HG03045 (cell line): ENCODE data around the gene CYB5B.

ENCODE experiments used
- ATAC-seq: cut with Tn5 transposase; IDR thresholded peaks from one replicate; pipeline ENCODE4 v1.9.1; 2021; ENCODE audit warnings: mild to moderate bottlenecking, moderate library complexity; ENCODE audit not compliant: unreplicated experiment

CYB5B gene

GRCh38 chr16:69483611-69484010 is 59.2 kb downstream of the CYB5B start:
- ATAC-seq: no peak

GRCh38 chr16:69485361-69485760 is 60.9 kb downstream of the CYB5B start:
- no peak for ATAC-seq

- ATAC-seq: no peak
Measured at GRCh38 chr16:69485816-69486215, 61.4 kb downstream of the CYB5B start.

GRCh38 chr16:69486272-69486671 is 61.9 kb downstream of the CYB5B start:
- no peak for ATAC-seq

GRCh38 chr16:69486724-69487123 is 62.3 kb downstream of the CYB5B start:
- no peak for ATAC-seq

- ATAC-seq: no peak
Measured at GRCh38 chr16:69490707-69491324, 66.4 kb downstream of the CYB5B start.

GRCh38 chr16:69494991-69495392 is 70.6 kb downstream of the CYB5B start:
- no peak for ATAC-seq

- ATAC-seq: no peak
Measured at GRCh38 chr16:69495821-69496220, 71.4 kb downstream of the CYB5B start.

GRCh38 chr16:69496376-69496775 is 72.0 kb downstream of the CYB5B start:
- ATAC-seq: no peak

GRCh38 chr16:69496896-69497295 is 72.5 kb downstream of the CYB5B start:
- ATAC-seq: no peak

GRCh38 chr16:69497876-69498596 is 73.6 kb downstream of the CYB5B start:
- no peak for ATAC-seq

- no peak for ATAC-seq
Measured at GRCh38 chr16:69498926-69499325, 74.5 kb downstream of the CYB5B start.

GRCh38 chr16:69499541-69500230 is 75.3 kb downstream of the CYB5B start:
- ATAC-seq: no peak

GRCh38 chr16:69500496-69500895 is 76.1 kb downstream of the CYB5B start:
- no peak for ATAC-seq

- no peak for ATAC-seq
Measured at GRCh38 chr16:69501956-69502745, 77.7 kb downstream of the CYB5B start.

GRCh38 chr16:69503244-69503643 is 78.8 kb downstream of the CYB5B start:
- no peak for ATAC-seq

- ATAC-seq: no peak
Measured at GRCh38 chr16:69508033-69508755, 83.8 kb downstream of the CYB5B start.

- no peak for ATAC-seq
Measured at GRCh38 chr16:69509125-69509524, 84.7 kb downstream of the CYB5B start.

- no peak for ATAC-seq
Measured at GRCh38 chr16:69511651-69512050, 87.2 kb downstream of the CYB5B start.

GRCh38 chr16:69513180-69513966 is 89.0 kb downstream of the CYB5B start:
- ATAC-seq: no peak
